ENCODE data around the gene NCAPG2.

DNA sequence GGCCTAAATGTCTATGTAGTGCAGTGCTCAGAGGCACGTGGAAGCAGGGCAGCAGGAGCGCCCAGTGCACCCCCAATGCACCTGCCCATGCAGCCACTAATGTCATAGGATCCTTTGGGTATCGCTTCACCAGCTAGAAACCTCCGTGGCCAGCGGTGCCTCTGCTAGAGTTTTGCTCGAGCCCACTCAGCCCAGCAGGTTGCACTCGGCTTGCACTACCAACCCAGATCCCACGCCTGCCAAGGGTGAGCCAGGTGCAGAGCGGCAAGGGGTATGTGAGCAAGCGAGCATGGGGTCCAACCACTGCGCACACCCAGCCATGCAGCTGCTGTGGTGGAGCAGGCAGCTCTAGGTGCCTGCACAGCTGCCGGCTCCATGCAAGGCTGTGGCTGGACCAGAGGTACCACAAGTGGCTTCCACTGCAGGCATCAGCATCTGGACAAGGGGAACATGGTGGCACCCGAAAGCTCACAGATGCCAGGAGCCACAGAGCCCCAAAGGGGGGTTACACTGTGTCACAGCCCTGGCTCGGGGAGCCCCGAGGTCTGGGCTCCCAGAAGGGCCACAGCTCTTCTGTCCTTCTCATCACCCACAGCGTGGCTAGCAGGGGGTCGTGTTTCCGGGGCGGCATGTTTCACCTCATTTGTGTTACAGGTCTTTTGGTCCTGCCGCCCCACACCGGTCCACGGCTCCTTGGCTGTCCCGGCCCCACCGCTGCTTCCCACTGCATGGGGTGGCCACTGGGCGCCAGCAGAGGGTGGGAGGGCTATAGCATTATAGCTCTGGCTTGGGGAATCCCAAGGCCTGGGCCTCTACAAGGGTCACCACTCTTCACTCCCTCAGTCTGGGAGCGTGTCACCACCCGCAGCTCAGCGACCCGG, 2.3 kb upstream of the NCAPG2 start:
- TF ChIP-seq CTCF (IDR thresholded peaks at IDR 0.05; ENCODE audit: low read length) (no peak), EZH2phosphoT487 (IDR thresholded peaks at IDR 0.05; ENCODE audit: low read length) (no peak), EZH2 (optimal IDR thresholded peaks at IDR 0.05; ENCODE audit: low read depth, low read length) (no peak)

Data from MM.1S (cell line).